ENCODE results near the gene GALC. TPM values are rescaled to one million over a fixed set of nuclear protein-coding genes. Genes with fewer than 3 reads are reported as not detected.

Gene GALC
- polyA plus RNA-seq, 1 donor (not counting 4 experiments of a cell fraction or from before 2014, with no cell fraction given), result 7.9 TPM

- dilution Hi-C loops (cut with MboI; ENCODE audit: extremely low pct_ligation_motif_present, low sequenced_read_pairs), result no loop called here
- no peaks in the 10 kb centered on the region for H4K20me1 ChIP-seq (ENCODE audit: control insufficient read depth, extremely low read depth, insufficient read depth, low read length)
- H3K4me1 ChIP-seq (ENCODE audit: control insufficient read depth, extremely low read depth, insufficient read depth, low read length), result no peaks in the 10 kb centered on the region
- H2AFZ ChIP-seq (ENCODE audit: control insufficient read depth, low read length), result no peak overlapping the region
- no peaks in the 10 kb centered on the region for H3K79me2 ChIP-seq (ENCODE audit: control insufficient read depth, insufficient read depth, low read length)
- no peak overlapping the region for H3K4me3 ChIP-seq (ENCODE audit: control insufficient read depth in 2 of 3, extremely low read depth in 1 of 3, insufficient read depth in 2 of 3, low read depth in 1 of 3, low read length in 3 of 3)
- DNase-seq (ENCODE audit: low read depth, low spot score) (no peak), FAIRE-seq (no peak)
- no peak overlapping the region for H3K4me2 ChIP-seq (ENCODE audit: control insufficient read depth, extremely low read depth, insufficient read depth, low read depth, low read length)
- TF ChIP-seq CTCF (optimal IDR thresholded peaks at IDR 0.05 in 1 of 3, IDR thresholded peaks at IDR 0.05 in 1 of 3, conservative IDR thresholded peaks at IDR 0.05 in 1 of 3; ENCODE audit: extremely low read depth in 1 of 3, insufficient read depth in 2 of 3, low read length in 3 of 3) (no peak), EZH2 (IDR thresholded peaks at IDR 0.05; ENCODE audit: low read length) (no peak)
- no peak overlapping the region for H3K27ac ChIP-seq (ENCODE audit: control insufficient read depth, insufficient read depth, low read length)
- H3K9me3 ChIP-seq (ENCODE audit: control insufficient read depth, low read depth, low read length), result no peaks in the 10 kb centered on the region
- no peaks in the 10 kb centered on the region for H3K36me3 ChIP-seq (ENCODE audit: control insufficient read depth in 2 of 2, extremely low read depth in 1 of 2, insufficient read depth in 2 of 2, low read length in 2 of 2)
- no peak overlapping the region for H3K9ac ChIP-seq (ENCODE audit: control insufficient read depth, extremely low read depth, insufficient read depth, low read length)
- no peaks in the 10 kb centered on the region for H3K9me1 ChIP-seq (ENCODE audit: control insufficient read depth, extremely low read depth, insufficient read depth, low read length)
- no peaks in the 10 kb centered on the region for H3K27me3 ChIP-seq (ENCODE audit: control insufficient read depth, extremely low read depth, insufficient read depth, low read length)
Measured at GRCh38 chr14:87961246-87961645, 31.7 kb downstream of the GALC start.

- Histone ChIP-seq H3K27ac (ENCODE audit: control insufficient read depth, insufficient read depth, low read length) (no peak overlapping the region), H3K36me3 (ENCODE audit: control insufficient read depth in 2 of 2, extremely low read depth in 1 of 2, insufficient read depth in 2 of 2, low read length in 2 of 2) (no peaks in the 10 kb centered on the region), H3K9me1 (ENCODE audit: control insufficient read depth, extremely low read depth, insufficient read depth, low read length) (no peaks in the 10 kb centered on the region), H4K20me1 (ENCODE audit: control insufficient read depth, extremely low read depth, insufficient read depth, low read length) (no peaks in the 10 kb centered on the region), H3K4me2 (ENCODE audit: control insufficient read depth, extremely low read depth, insufficient read depth, low read depth, low read length) (no peak overlapping the region), H3K9ac (ENCODE audit: control insufficient read depth, extremely low read depth, insufficient read depth, low read length) (no peak overlapping the region), H3K4me1 (ENCODE audit: control insufficient read depth, extremely low read depth, insufficient read depth, low read length) (no peaks in the 10 kb centered on the region), H3K27me3 (ENCODE audit: control insufficient read depth, extremely low read depth, insufficient read depth, low read length) (no peaks in the 10 kb centered on the region), H2AFZ (ENCODE audit: control insufficient read depth, low read length) (no peak overlapping the region), H3K79me2 (ENCODE audit: control insufficient read depth, insufficient read depth, low read length) (no peaks in the 10 kb centered on the region), H3K4me3 (ENCODE audit: control insufficient read depth in 2 of 3, extremely low read depth in 1 of 3, insufficient read depth in 2 of 3, low read depth in 1 of 3, low read length in 3 of 3) (no peak overlapping the region), H3K9me3 (ENCODE audit: control insufficient read depth, low read depth, low read length) (no peaks in the 10 kb centered on the region)
- TF ChIP-seq CTCF (optimal IDR thresholded peaks at IDR 0.05 in 1 of 3, IDR thresholded peaks at IDR 0.05 in 1 of 3, conservative IDR thresholded peaks at IDR 0.05 in 1 of 3; ENCODE audit: extremely low read depth in 1 of 3, insufficient read depth in 2 of 3, low read length in 3 of 3) (no peak), EZH2 (IDR thresholded peaks at IDR 0.05; ENCODE audit: low read length) (no peak)
- no peak for DNase-seq (ENCODE audit: low read depth, low spot score)
- no peak for FAIRE-seq
- dilution Hi-C loops (cut with MboI; ENCODE audit: extremely low pct_ligation_motif_present, low sequenced_read_pairs), result no loop called here
Measured at GRCh38 chr14:87960013-87960787, 32.8 kb downstream of the GALC start.
